Stomach (tissue), 9 donors: ENCODE measurements around the gene NPAS2. TPM values are rescaled to one million over a fixed set of nuclear protein-coding genes. Genes with fewer than 3 reads are reported as not detected.

ENCODE experiments used
- DNase-seq, 2 donors: peaks; one replicate each; pipeline versions ENCODE4 v3.0.0 to v3.0.0-alpha.2; 2013 to 2019
- H3K27ac ChIP-seq, 5 donors: fragments of 200-600 bp in 4 of 5; sonication (generic) in 4 of 5; one replicate each; pipeline ENCODE4 v1.5.1; 2013 to 2019; ENCODE audit warnings: mild to moderate bottlenecking in 1 of 5, moderate library complexity in 1 of 5
- H3K27me3 ChIP-seq, 3 donors: fragments of 200-600 bp; sonication (generic); one replicate each; pipeline ENCODE4 v1.5.1; 2017 to 2019; ENCODE audit warnings: mixed run types in 1 of 3
- H3K36me3 ChIP-seq, 4 donors: fragments of 200-600 bp; sonication (generic); 1 replicate in 3 of 4; 2 replicates in 1 of 4; pipeline ENCODE4 v1.5.1; 2016 to 2019
- H3K4me1 ChIP-seq, 4 donors: fragments of 200-600 bp; sonication (generic); one replicate each; pipeline ENCODE4 v1.5.1; 2016 to 2019
- H3K4me3 ChIP-seq, 4 donors: fragments of 200-600 bp; sonication (generic) in 3 of 4; one replicate each; pipeline ENCODE4 v1.5.1; 2016 to 2019; ENCODE audit warnings: mild to moderate bottlenecking in 1 of 4
- H3K9me3 ChIP-seq, 4 donors: fragments of 200-600 bp; sonication (generic); one replicate each; pipeline ENCODE4 v1.5.1; 2016 to 2019
- CTCF ChIP-seq, 7 experiments: fragments of 450-650 bp in 4 of 7; fragments of 200-600 bp in 3 of 7; sonication (generic) in 3 of 7; IDR thresholded peaks; one replicate each; pipeline ENCODE4 v1.5.1; 2016 to 2019; ENCODE audit warnings: antibody characterized with exemption in 7 of 7, control low read depth in 2 of 7, mild to moderate bottlenecking in 1 of 7
- EP300 ChIP-seq: sonication (generic); formaldehyde crosslinking; IDR thresholded peaks from one replicate; pipeline ENCODE4 v1.6.1; 2017; ENCODE audit warnings: antibody characterized with exemption
- POLR2A ChIP-seq, 4 donors: fragments of 450-650 bp; IDR thresholded peaks; one replicate each; pipeline ENCODE4 v1.6.1; 2016; ENCODE audit warnings: antibody characterized with exemption in 4 of 4, control low read depth in 2 of 4, mild to moderate bottlenecking in 1 of 4, moderate library complexity in 1 of 4
- POLR2AphosphoS5 ChIP-seq, 3 donors: sonication (generic); formaldehyde crosslinking; IDR thresholded peaks; one replicate each; pipeline ENCODE4 v1.6.1; 2016; ENCODE audit warnings: antibody characterized with exemption in 3 of 3
- WGBS, 5 donors: extraction: QIAGEN DNeasy Blood & Tissue Kit in 3 of 5; methylation state at CpG; one replicate each; pipeline versions ENCODE4 v1.1.5 to v1.1.7; 2013 to 2018; 5-methylcytosine and 5-hydroxymethylcytosine counted together
- intact Hi-C: fragments of 100-400 bp; cut with DNase I; formaldehyde crosslinking; loops from one replicate; pipeline ENCODE4 v1.15.1; 2023; ENCODE audit warnings: low total_unique reads
- polyA plus RNA-seq, 3 donors: library from polyadenylated mRNA; stranded (reverse); fragments of 200-250 nt; gene quantifications; one replicate each; pipeline ENCODE4 v1.2.3, GENCODE V29; 2013
- total RNA-seq, 5 donors: library from RNA; depleted of rRNA; stranded (reverse); fragments of >200 nt; gene quantifications; one replicate each; pipeline versions ENCODE4 v1.1.0 to v1.2.3, GENCODE V29; 2014 to 2016
- donor health status: healthy with polysubstance abuse.
- donor health status: Bipolar disorder and iron deficiency.
- donor health status: healthy.

NPAS2 gene
- total and polyA plus RNA-seq, 8 donors = 13.1 to 148 (median 28.0) TPM

DNA sequence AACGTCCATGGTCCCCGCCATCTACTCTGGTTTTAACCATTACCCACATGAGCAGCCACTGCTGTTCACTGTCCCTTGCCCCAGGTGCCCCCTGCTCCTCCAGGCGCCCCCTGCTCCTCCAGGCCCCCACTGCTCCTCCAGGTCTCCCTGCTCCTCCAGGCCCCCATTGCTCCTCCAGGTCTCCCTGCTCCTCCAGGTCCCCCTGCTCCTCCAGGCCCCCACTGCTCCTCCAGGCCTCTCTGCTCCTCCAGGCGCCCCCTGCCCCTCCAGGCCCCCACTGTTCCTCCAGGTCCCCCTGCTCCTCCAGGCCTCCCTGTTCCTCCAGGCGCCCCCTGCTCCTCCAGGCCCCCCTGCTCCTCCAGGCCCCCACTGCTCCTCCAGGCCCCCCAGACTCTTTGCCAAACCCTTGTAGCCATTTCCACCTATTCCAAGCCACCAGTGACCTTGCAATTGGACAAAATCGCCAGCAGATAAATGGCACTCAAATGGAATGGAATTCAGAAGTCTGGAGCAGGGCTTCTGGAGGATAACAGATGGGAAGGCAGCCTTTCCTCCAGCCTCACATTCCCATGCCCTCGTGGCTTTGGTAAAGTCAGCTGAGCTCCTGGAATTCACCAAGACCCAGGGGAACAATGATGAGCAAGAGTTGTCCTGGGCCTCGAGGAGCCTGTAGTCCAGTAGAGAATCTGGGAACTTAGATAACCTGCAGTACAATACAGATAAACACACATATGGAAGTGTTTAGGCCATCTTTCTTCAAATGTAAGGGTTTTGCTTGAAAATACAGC, 168.9 kb downstream of the NPAS2 start:
- no peak for DNase-seq
- WGBS, 5 donors = 81 to 86% (median 84%) methylated on average over 8 of the region's 8 CpGs
- H3K4me3 ChIP-seq = no peak overlapping the region
- peaks cover 0 to 5% (median 0%) of the 10 kb centered on the region in 4 donors for H3K4me1 ChIP-seq
- intact Hi-C loops = no loop called here
- no peaks in the 10 kb centered on the region for H3K9me3 ChIP-seq
- TF ChIP-seq POLR2A (IDR thresholded peaks at IDR 0.05) (no peak), CTCF (IDR thresholded peaks at IDR 0.05) (no peak), POLR2AphosphoS5 (IDR thresholded peaks at IDR 0.05) (no peak), EP300 (no peak)
- peaks cover 6 to 66% (median 43%) of the 10 kb centered on the region in 4 donors for H3K36me3 ChIP-seq
- no peaks in the 10 kb centered on the region for H3K27me3 ChIP-seq
- no peak overlapping the region for H3K27ac ChIP-seq

DNA sequence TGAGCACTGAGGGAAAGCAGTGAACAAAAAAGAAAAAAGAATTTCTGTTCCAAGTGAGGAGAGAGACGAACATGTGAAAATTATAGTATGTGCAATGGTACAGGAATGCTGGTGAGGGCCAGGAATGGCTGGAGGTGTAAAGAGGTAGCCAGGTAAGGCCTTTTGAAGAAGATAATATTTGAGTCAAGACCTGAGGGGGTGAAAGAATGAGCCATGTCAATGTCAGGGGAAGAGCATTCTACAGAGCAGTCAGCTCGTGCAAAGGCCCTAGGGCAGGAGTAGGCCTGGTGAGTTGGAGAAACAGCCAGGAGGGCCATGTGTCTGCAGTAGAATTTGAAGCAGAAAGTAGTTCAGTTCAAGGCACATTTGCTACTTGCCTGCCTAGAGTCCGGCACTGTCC, 169.7 kb downstream of the NPAS2 start:
- no peaks in the 10 kb centered on the region for H3K4me1 ChIP-seq
- TF ChIP-seq POLR2A (IDR thresholded peaks at IDR 0.05) = no peak
- TF ChIP-seq POLR2AphosphoS5 (IDR thresholded peaks at IDR 0.05) = no peak
- TF ChIP-seq CTCF (IDR thresholded peaks at IDR 0.05) = no peak
- TF ChIP-seq EP300 = no peak
- no peak overlapping the region for H3K27ac ChIP-seq
- H3K9me3 ChIP-seq = no peaks in the 10 kb centered on the region
- no peak overlapping the region for H3K4me3 ChIP-seq
- 93 to 99% (median 96%) methylated on average over 3 of the region's 3 CpGs for WGBS, 5 donors
- DNase-seq = no peak
- intact Hi-C loops = no loop called here
- peaks cover 6 to 74% (median 51%) of the 10 kb centered on the region in 4 donors for H3K36me3 ChIP-seq
- no peaks in the 10 kb centered on the region for H3K27me3 ChIP-seq

GRCh38 chr2:100990166-100990565, 170.2 kb downstream of the NPAS2 start:
- Histone ChIP-seq H3K4me1 (no peaks in the 10 kb centered on the region), H3K27ac (no peak overlapping the region), H3K9me3 (no peaks in the 10 kb centered on the region), H3K4me3 (no peak overlapping the region), H3K27me3 (no peaks in the 10 kb centered on the region), H3K36me3 (peaks cover 6 to 75% (median 54%) of the 10 kb centered on the region in 4 donors)
- TF ChIP-seq EP300 (no peak), POLR2A (IDR thresholded peaks at IDR 0.05) (no peak), POLR2AphosphoS5 (IDR thresholded peaks at IDR 0.05) (no peak), CTCF (IDR thresholded peaks at IDR 0.05) (no peak)
- intact Hi-C loops = no loop called here
- WGBS, 5 donors = 88 to 95% (median 91%) methylated on average over 9 of the region's 9 CpGs
- no peak for DNase-seq

DNA sequence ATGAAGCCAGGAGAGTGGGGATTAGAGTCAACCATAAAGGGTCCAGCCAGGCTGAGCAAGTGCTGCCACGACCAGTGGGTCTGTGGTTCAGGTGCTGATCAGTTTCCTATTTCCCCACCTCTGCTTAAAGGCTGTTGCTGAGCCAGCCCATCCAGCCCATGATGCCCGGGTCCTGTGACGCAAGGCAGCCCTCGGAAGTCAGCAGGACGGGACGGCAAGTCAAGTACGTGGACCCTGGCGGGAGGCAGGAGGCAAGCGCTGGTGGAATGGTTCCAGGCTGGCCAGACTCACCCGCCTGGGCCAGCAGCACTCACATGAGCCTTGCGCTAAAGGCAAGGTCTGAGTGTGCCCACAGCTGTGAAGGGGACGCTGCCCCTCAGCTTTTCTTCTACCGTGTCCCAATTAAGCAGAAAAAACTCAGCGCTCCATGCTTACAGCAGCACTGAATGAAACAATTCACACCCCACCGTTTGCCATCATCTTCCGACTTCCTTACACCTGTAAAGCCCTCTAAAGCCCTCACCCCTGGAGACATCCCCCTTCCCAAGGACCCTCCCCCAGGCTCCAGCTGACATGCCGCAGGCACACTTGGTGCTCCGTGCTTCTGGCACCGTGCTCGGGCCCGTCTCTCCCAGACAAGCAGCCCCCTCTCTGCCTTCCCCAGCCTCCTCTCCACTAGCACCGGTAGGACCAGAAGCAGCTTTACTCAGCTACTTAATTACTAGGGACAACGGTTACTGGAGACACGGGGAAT, 170.9 kb downstream of the NPAS2 start:
- TF ChIP-seq CTCF (IDR thresholded peaks at IDR 0.05) (no peak), POLR2AphosphoS5 (IDR thresholded peaks at IDR 0.05) (no peak), POLR2A (IDR thresholded peaks at IDR 0.05) (no peak), EP300 (no peak)
- Histone ChIP-seq H3K36me3 (peaks cover 10 to 76% (median 59%) of the 10 kb centered on the region in 4 donors), H3K27ac (no peak overlapping the region), H3K9me3 (no peaks in the 10 kb centered on the region), H3K27me3 (no peaks in the 10 kb centered on the region), H3K4me1 (no peaks in the 10 kb centered on the region), H3K4me3 (no peak overlapping the region)
- DNase-seq = no peak
- WGBS, 5 donors = 83 to 90% (median 87%) methylated on average over 24 of the region's 24 CpGs
- intact Hi-C loops = no loop called here
